Measurements from ENCODE around the gene HEG1.

HEG1 gene

DNA sequence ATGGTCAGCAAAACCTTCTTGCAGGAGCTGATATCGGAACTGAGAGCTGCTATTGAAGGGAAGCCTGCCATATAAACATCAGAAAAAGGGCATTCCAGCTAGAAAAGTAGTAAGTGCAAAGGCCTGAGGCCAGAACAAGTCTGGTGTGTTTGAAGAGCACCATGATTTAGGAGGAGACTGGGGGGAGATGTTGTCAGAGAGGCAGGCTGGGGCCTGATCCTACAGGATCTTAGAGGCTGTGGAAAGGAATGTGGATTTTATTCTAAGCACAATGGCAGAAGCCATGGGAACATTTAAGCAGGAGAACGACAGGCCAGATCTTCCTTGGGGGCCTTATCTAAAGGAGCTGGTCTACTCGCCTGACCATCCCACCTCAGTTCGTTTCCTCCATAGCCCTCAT is 116.1 kb downstream of the HEG1 start:
- TF ChIP-seq, protein P1, sequence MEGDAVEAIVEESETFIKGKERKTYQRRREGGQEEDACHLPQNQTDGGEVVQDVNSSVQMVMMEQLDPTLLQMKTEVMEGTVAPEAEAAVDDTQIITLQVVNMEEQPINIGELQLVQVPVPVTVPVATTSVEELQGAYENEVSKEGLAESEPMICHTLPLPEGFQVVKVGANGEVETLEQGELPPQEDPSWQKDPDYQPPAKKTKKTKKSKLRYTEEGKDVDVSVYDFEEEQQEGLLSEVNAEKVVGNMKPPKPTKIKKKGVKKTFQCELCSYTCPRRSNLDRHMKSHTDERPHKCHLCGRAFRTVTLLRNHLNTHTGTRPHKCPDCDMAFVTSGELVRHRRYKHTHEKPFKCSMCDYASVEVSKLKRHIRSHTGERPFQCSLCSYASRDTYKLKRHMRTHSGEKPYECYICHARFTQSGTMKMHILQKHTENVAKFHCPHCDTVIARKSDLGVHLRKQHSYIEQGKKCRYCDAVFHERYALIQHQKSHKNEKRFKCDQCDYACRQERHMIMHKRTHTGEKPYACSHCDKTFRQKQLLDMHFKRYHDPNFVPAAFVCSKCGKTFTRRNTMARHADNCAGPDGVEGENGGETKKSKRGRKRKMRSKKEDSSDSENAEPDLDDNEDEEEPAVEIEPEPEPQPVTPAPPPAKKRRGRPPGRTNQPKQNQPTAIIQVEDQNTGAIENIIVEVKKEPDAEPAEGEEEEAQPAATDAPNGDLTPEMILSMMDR (IDR thresholded peaks at IDR 0.05; ENCODE audit: insufficient read depth, low read length, poor library complexity, severe bottlenecking), result no peak
- Histone ChIP-seq H3K36me3 (ENCODE audit: control insufficient read depth, insufficient read depth, low read length) (no peaks in the 10 kb centered on the region), H3K27me3 (replicated peaks; ENCODE audit: control insufficient read depth, insufficient read depth, low read length) (no peaks in the 10 kb centered on the region), H3K4me3 (replicated peaks; ENCODE audit: low read depth, low read length) (no peak overlapping the region)
- DNase-seq (ENCODE audit: extremely low read depth, insufficient read length), result no peak

DNA sequence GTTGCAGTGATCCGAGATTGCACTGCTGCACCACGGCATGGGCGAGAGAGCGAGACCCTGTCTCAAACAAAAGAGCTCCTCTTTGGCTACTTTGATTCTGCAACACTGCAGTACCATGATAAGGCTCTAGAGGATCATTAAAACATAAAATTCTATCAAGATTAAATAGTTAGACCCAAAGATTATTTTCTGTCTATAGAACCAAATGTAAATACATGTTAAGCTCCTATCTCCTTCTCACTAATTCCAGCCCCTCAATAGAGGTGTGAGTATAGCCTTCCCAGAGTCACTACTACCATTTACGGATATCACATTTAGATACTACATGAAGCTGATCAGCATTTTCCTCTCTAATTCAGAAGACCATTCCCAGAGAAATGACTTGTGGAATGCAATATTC is 116.9 kb downstream of the HEG1 start:
- no peak overlapping the region for H3K4me3 ChIP-seq (replicated peaks; ENCODE audit: low read depth, low read length)
- TF ChIP-seq, protein P1 (IDR thresholded peaks at IDR 0.05; ENCODE audit: insufficient read depth, low read length, poor library complexity, severe bottlenecking), result no peak

DNA sequence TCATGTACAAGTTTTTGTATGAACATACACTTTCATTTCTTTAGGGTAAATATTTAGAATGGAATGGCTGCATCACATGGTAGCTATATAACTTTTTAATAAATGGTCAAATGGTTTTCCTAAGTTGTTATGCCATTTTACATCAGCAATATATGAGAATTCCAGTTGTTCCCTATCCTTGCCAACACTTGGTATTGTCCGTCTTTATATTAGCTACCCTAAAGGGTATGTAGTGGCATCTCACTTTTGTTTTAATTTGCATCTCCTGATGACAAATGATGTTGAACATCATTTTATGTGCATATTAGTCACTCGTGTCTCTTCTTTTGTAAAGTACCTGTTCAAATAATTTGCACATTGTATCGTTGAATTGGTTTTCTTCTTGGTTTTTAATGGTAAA is 118.7 kb downstream of the HEG1 start:
- Histone ChIP-seq H3K27me3 (replicated peaks; ENCODE audit: control insufficient read depth, insufficient read depth, low read length) (no peaks in the 10 kb centered on the region), H3K36me3 (ENCODE audit: control insufficient read depth, insufficient read depth, low read length) (no peaks in the 10 kb centered on the region), H3K4me3 (replicated peaks; ENCODE audit: low read depth, low read length) (no peak overlapping the region)
- DNase-seq (ENCODE audit: extremely low read depth, insufficient read length), result no peak
- TF ChIP-seq, protein P1 (IDR thresholded peaks at IDR 0.05; ENCODE audit: insufficient read depth, low read length, poor library complexity, severe bottlenecking), result no peak

More for the DNA sequence above, 116.9 kb downstream of the HEG1 start:
- Histone ChIP-seq H3K27me3 (replicated peaks; ENCODE audit: control insufficient read depth, insufficient read depth, low read length) (no peaks in the 10 kb centered on the region), H3K36me3 (ENCODE audit: control insufficient read depth, insufficient read depth, low read length) (no peaks in the 10 kb centered on the region)
- DNase-seq (ENCODE audit: extremely low read depth, insufficient read length), result no peak

DNA sequence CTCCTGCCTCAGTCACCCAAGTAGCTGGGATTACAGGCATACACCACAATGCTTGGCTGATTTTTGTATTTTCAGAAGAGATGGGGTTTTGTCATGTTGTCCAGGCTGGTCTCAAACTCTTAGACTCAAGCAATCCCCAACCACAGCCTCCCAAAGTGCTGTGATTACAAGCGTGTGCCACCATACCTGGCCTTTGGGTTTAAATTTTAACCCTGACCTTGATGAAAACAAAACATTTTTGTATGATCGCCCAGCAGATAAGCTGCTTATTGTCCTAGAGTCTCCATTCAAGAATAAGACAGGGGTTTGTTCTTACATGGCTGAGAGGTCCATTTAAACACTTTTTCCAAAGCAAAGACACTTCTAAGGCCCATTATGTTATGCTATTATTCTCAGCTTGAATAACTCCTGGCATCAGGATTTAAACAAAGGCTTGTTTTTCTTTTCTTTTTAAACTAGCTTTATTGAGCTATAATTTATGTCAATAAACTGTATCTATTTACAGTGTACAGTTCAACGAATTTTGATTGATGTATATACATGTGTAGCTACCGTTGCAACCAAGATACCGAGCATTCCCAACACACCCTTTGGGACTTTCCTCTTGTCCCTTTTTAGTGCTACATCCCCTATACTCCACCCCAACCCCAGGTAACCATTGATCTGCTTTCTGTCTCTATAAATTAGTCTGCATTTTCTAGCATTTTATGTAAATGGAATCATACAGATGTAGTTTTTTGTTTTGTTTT is 119.8 kb downstream of the HEG1 start:
- TF ChIP-seq, protein P1 (IDR thresholded peaks at IDR 0.05; ENCODE audit: insufficient read depth, low read length, poor library complexity, severe bottlenecking), result no peak
- H3K36me3 ChIP-seq (ENCODE audit: control insufficient read depth, insufficient read depth, low read length), result no peaks in the 10 kb centered on the region
- no peak for DNase-seq (ENCODE audit: extremely low read depth, insufficient read length)
- H3K4me3 ChIP-seq (replicated peaks; ENCODE audit: low read depth, low read length), result no peak overlapping the region
- H3K27me3 ChIP-seq (replicated peaks; ENCODE audit: control insufficient read depth, insufficient read depth, low read length), result no peaks in the 10 kb centered on the region

DNA sequence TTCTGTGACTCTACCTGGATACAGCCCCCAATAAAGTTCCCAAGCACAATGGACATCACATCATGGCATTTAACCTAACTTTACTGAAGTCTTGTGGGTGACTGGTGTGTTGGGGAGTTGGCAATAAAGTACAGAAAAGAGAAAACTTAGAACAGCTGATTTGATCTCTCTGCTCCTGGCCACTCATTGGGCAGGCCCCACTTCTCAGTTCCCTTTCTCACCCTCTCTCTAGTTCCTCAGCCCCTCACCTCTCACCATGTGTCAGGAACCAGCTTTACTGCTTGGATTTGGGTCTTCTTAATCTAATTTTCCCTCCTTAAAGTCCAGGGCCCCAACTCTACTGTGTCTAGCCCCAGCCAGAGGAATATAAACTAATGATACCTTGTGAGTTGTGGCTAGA is 120.5 kb downstream of the HEG1 start:
- H3K36me3 ChIP-seq (ENCODE audit: control insufficient read depth, insufficient read depth, low read length), result no peaks in the 10 kb centered on the region
- no peaks in the 10 kb centered on the region for H3K27me3 ChIP-seq (replicated peaks; ENCODE audit: control insufficient read depth, insufficient read depth, low read length)
- TF ChIP-seq, protein P1 (IDR thresholded peaks at IDR 0.05; ENCODE audit: insufficient read depth, low read length, poor library complexity, severe bottlenecking), result no peak
- no peak for DNase-seq (ENCODE audit: extremely low read depth, insufficient read length)
- H3K4me3 ChIP-seq (replicated peaks; ENCODE audit: low read depth, low read length), result no peak overlapping the region
